Measurements from ENCODE around the gene EBPL.

- TF ChIP-seq POLR2A (IDR thresholded peaks at IDR 0.05), result no peak
- TF ChIP-seq, protein P1, sequence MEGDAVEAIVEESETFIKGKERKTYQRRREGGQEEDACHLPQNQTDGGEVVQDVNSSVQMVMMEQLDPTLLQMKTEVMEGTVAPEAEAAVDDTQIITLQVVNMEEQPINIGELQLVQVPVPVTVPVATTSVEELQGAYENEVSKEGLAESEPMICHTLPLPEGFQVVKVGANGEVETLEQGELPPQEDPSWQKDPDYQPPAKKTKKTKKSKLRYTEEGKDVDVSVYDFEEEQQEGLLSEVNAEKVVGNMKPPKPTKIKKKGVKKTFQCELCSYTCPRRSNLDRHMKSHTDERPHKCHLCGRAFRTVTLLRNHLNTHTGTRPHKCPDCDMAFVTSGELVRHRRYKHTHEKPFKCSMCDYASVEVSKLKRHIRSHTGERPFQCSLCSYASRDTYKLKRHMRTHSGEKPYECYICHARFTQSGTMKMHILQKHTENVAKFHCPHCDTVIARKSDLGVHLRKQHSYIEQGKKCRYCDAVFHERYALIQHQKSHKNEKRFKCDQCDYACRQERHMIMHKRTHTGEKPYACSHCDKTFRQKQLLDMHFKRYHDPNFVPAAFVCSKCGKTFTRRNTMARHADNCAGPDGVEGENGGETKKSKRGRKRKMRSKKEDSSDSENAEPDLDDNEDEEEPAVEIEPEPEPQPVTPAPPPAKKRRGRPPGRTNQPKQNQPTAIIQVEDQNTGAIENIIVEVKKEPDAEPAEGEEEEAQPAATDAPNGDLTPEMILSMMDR (IDR thresholded peaks at IDR 0.05 in 4 of 5, conservative IDR thresholded peaks at IDR 0.05 in 1 of 5), result no peak
Measured at GRCh38 chr13:49664606-49665005, 26.7 kb downstream of the EBPL start.
